Stimulated activated CD8-positive, alpha-beta memory T cell treated with anti-CD3 and anti-CD28 coated beads, Interleukin-7, amount 100 ng/mL, for 1 hour (primary cell): ENCODE measurements around the gene RPL18A.

Source experiments
- DNase-seq, 2 donors: peaks; one replicate each; pipeline ENCODE4 v3.0.0-alpha.2; 2020; ENCODE audit warnings: low read depth in 2 of 2

RPL18A gene

DNA sequence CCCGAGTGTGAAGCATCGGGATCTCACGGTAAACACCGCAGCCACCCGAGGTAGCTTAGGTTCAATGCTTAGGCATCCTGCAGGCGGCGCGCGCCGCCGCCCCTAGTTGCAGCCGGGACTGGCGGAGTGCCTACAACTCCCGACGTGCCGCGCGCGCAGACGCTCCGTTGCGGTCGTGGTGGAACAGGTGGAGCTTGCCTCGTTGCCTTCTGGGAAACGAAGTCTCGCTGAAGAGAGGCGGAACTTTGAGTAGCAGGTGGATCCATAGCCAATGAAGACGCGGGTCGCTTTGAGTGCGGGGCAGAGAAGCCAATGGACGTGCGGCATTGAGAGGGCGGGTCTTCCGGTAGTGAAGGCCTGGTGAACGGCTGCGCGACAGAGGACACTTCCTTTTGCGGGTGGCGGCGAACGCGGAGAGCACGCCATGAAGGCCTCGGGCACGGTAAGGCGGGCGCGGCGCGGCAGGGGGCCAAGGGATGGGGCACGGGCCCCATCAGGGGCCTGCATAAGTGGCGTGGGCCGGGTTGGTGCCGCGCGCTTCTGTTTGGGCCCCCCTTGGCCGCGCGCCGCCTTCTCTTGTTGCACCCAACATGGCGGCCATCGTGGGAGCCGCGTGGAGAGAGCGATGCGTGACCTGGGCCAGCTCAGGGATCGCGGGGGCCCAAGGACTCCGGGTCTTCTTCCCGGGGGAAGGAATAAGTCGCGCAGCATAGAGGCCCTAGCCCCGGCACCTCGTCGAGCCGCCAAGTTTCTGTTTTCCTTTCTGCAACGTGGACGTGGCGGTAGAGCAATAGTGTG is at the start of gene RPL18A:
RPL18A (plus strand) TSS at position 378 of the 798 bp plus-strand sequence; CDS start at position 425, 47 bp downstream.
- DNase-seq = peak; percentile 94 to 98

DNA sequence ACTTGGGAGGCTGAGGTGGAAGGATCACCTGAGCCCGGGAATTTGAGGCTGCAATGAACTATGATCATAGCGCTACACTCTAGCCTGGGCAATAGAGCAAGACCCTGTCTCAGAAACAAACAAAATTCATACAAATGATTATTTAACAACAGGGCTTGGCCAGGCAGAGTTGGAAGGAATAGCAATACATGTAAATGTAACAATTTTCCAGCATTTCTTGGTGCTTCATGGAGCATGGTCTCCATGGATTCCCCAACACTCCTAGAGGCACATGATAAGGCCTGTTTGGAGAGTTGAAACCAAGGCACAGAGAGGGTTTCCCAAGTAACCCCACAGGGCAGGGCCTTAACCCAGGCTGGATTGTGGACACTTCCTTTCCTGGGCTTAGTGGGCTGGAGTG is 48.6 kb upstream of the RPL18A start:
- no peak for DNase-seq

DNA sequence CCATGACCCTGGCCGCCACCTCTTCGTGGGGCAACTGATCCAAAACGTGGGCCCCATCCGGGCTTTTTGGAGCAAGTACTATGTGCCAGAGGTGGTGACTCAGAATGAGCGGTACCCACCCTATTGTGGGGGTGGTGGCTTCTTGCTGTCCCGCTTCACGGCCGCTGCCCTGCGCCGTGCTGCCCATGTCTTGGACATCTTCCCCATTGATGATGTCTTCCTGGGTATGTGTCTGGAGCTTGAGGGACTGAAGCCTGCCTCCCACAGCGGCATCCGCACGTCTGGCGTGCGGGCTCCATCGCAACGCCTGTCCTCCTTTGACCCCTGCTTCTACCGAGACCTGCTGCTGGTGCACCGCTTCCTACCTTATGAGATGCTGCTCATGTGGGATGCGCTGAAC is 48.0 kb upstream of the RPL18A start:
- DNase-seq = no peak

DNA sequence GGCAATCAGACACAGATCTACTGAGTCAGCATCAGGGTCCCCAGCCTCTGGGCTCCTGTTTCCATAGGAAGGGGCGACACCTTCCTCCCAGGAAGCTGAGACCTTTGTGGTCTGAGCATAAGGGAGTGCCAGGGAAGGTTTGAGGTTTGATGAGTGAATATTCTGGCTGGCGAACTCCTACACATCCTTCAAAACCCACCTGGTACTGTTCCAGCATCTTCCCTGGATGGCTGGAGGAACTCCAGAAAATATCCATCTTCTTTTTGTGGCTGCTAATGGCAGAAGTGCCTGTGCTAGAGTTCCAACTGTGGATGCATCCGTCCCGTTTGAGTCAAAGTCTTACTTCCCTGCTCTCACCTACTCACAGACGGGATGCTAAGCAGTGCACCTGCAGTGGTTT is 47.6 kb upstream of the RPL18A start:
- DNase-seq = no peak

DNA sequence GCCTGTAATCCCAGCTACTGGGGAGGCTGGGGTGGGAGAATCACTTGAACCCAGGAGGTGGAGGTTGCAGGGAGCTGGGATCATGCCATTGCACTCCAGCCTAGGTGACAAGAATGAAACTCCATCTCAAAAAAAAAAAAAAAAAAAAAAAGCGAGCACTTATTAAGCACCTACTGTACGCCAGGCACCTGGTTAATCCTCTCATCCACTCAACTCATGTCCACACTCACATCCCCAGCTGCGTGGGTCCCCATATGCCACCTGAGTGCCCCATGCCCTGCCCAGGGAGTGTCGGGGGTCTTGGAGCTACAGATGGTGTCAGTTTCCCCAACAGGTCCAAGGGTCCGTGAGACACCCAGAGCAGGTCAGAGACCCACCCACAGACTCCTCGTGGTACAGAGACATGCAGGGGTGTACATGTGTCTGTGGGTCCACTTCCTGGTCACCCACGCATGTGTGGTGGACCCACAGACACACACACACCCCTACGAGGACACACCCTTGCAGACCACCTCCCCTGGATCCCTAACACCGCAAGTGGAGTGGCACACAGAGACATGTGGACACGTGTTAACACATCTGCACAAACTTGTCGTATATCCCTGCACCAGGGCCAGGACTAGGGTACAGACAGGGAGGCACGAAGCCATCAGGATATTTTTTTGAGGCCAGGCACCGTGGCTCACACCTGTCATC is 41.9 kb upstream of the RPL18A start:
- DNase-seq = no peak

DNA sequence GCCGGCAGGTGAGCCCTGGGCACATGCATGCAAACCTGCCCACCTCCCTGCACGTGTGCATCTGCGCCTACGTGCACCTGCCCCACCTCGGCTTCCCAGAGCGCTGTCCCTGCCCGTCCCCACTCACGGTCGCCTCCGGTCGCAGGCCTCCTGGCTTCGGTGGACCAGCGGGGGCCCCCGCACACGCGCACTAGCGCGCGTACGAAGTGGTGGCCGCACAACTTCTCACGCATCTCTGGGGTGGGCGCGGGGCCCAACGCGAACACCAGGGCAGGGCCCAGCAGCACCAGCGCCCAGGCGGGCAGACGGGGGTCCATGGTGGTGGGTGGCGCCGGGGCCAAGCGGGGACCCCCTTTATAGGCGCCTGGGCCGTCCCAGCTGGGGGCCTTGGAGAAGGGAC is 38.5 kb upstream of the RPL18A start, which contains the start of gene INSL3:
INSL3 (minus strand) TSS at position 330 of the 400 bp plus-strand sequence; CDS start at position 317, 13 bp downstream.
- no peak for DNase-seq

DNA sequence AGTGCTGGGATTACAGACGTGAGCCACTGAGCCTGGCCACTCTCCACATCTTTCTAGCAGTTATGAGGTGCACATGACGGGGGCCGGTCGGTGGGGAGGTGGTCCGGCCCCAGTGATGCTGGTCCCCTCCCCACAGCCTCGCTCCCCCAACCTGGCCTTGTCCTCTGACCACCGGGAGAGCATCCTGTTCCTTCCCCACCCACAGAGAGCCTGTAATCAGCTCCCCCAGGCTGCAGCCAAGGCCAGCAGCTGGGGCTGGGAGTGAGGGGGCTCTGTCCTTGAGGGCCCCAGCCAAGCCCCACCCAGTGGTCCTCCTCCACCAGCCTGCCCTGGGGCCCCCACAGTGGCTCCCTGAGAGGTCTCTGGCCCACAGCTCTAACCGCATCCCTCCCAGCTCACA is 35.4 kb upstream of the RPL18A start:
- DNase-seq = no peak

DNA sequence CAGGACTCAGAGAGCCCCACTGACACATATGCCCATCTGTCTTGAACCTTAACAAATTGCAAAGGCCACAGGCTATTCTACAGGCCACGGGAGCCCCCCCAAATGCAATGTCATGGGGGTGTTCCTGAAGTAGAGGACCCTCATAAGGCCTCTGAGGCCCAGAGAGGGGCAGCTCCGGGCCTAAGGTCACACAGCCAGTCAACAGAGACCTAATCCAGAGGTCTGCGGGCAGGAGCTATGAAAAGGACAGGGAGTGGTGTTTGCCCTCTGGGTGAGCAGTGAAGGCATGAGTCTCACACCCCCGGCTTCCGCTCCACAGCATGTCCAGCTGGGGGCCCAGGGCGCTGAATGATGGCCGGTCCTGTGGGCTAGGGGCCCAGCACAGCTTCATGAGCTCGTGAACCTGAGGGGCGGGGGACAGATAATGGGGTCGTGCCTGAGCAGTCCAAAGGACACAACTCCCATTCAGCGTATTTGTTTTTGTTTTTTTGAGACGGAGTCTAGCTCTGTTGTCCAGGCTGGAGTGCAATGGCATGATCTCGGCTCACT is 33.1 kb upstream of the RPL18A start:
- DNase-seq = no peak

DNA sequence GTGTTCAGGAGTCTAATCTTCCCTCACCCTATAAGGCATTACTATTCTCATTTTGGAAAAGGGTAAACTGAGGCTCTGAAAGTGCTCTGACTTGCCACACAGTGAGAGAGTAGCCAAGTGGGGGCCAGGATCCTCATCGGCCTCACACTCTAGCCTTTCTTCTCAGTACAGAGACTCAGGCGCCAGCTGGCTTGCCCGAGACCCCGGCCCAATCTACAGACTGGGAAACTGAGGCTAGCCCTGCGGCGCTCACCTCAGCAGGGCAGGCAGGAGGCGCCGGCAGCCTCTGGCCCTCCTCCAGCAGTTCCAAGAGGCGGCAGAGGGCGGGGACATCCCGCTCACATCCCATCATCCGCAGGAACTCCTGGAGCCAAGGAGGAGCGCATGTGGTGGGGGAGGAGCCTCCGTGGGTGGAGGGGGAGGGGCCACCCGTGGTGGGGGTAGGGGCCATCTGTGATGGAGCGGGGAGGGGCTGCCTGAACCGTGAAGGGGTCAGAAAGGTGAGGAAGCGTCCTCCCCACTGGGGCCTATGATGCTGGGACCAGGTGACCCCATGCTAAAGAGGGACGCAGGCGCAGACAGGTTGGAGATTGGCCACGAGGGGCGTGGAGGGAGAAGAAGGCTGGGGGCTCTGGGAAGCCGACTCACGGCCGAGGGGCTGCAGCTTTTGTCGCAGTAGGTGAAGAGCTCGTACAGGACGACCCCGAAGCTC is 29.7 kb upstream of the RPL18A start:
- no peak for DNase-seq

DNA sequence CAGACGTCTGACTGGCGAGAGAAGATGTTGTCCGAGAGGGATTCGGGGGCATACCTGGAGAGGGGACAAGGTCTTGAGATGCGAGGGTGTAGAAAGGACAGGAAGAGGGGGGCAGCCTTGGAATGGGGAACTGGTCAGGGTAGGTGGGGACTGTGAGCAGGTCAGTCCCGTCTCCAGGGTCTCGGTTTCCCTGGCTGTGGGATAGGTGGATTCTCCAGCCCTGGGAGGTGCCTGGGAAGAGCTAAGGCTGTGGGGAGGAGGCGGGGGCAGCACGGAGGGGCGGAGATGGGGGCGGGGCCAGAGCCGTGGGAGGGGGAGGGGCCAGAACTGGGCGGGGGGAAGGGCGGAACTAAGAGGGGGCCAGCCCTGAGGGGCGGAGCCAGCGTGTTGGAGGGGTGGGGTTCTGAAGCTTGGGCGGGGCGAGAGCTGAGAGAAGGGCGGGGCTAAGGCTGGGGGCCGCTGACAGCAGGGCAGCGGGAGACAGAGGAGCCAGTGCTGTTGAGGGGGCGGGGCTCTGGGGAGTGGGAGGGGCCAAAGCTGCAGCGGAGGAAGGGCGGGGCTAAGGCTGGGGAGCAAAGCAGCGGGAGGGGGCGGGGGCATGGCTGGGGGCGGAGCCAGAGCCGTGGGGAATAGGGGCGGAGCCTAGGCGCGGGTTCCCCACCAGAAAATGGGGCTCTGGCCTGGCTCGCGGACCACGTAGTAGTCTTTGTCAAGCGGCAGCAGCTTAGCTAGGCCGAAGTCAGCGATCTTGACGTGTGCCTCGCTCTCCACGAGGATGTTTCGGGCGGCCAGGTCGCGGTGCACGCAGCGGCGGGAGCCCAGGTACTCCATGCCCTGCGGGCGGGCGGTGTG is 28.9 kb upstream of the RPL18A start:
- DNase-seq = no peak

DNA sequence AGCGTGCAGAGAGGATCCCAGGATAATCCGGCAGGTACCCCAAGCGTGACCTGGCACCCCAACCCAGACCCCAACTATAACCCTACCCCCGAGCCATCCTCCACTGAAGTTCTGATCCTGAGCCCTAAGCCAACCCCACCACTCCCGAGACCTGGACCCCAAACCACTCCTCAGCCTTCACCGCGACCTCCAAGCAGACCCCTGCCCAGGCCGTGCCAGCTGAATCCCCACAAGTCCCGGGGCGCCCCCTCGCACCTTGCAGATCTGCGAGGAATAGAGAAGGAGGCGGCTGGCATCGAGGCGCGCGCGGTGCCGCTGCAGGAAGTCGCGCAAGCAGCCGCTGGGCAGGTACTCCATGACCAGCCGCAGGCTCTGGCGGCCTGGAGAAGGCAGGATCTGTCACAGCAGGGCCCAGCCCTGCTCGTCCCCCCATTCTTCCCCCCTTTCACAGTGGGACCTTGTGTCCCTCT is 28.3 kb upstream of the RPL18A start:
- DNase-seq = no peak

DNA sequence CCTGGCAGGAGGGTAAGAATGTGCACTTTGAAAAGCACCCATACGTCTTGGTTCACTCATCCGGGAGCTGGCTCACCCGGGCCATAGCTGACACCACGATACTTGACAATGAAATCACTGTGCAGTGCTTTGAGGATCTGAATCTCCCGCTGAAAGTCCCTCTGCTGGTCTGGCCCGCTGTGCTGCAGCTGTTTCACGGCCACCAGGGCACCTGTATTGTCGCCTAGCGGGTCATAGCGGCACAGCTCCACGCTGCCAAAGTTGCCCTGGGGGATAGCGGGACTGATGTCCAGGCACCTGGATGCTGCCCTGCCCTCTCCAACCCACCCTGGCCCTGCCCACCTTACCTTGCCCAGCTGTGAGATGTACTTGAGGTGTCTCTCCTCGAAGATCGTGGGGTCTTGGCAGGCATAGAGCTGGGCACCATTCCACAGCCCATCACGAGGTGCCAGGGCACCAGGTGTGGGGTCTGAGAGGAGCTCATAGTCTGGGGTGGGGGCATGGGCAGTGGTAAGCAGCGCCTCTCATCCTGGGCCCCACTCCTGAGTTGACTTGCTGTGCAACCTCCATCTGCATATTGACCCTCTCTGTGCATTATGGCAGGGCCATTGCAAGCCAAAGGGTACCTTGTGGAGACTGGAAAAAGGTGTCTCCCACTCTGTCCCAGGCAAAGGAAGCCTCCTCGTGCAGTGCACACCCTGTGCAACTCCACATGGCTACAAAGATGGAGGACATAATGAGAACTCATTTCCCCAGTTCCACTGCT is 27.1 kb upstream of the RPL18A start:
- DNase-seq = no peak

DNA sequence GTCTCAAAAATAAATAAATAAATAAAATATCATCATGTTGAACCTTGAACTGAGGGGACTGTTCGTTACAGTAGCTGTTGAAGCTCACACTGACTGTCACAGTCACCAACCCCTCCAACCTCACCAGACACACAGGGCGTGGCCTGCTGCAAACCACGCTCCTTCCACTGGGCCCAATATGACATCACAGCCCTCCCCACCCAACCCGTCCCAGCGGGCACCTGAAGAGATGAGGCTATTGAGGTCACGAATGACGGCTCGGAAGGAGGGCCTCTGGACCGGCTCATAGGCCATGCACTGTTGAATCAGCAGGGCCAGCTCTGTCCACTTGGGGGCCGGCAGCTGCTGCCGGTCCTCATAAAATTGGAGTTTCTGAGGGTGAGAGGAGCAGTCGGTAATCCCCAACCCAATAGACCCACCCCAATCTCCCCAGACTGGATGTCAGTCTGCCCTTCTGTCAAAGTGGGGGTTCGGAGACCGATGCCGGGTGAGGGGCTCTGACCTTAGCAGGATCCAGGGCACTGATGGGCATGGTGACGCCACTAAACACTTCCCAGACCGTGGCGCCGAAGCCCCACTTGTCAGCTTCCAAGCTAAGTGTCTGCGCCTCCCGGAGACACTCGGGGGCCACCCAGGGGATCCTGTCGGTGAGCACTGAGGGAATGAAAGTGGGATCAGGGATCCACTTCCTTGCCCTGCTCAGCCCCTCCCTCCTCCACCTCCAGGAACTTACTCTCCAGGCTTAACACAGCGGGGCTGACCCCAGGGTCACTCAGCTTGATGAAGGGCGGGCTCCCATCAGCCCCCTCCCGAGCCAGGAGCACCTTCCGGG is 25.1 kb upstream of the RPL18A start:
- no peak for DNase-seq

DNA sequence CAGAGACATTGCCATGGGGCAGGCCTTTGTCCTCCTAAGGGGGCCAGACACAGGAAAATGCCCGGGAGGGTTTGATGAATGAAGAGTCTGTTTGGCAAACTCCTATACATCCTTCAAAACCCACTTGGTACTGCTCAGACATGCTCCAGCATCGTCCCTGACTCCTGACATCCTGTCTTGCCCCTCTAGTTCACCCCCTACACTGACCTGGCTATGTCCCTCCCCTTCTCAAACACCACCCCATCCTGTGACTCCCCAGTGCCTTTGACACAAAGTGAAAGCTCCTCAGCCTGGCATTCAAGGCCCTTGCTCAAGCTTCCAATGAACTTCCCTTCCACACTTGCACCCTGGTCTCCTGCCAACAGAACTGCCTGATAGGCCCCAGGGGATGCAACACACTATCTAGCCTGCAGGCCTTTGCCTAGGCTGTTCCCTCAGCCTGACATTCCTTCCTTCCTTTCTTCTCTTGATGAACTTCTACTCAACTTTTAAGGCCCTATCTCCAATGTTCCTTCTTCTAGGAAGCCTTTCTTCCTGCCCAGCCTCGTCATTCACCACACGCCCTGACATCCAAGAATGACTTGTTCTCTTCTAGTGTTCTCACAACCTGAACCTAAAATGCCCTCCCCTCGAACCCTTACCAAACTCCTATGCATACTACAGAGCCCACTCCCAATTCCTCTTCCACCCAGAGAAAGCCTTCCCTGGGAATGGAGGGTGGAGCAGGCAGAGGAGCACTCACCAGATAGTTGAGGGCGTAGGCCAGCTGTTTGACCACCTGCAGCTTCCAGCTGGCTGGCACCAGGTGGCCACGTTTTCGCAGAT is 24.3 kb upstream of the RPL18A start:
- no peak for DNase-seq

DNA sequence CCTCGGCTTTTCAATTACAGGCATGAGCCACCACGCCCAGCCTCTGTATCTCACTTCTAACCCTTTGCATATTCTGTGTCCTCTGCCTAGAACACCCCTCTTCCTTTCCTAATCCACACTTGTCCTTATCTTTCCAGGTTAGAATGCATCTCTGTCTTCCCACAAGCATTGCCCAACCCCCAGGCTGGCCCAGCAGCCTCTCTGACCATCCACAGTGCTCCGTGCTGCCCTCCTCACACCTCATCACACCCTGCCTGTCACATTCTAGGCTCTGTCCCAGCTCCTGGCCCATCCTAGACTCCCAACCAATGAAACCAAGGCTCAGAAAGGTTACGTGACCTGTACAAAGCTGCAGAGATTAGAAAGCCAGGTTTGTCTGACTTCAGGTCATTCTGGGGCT is 23.2 kb upstream of the RPL18A start:
- DNase-seq = no peak

DNA sequence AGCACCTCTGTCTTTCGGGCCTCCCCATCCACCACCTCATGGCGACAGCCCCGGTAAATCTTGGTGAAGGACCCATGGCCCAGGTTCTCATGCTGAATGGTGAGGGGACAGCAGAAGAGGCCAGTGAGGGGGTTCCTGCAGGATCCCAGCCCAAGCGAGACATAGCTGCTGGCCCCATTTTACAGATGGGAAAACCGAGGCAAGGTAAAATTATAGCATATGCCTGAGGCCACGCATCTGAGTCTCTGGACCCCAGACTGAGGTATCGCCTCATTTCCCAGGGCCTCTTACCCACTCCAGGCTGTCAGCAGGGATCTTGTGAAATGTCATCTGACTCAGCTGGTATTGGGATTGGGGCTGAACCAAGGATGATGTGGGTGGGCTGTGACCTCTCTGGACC is 21.7 kb upstream of the RPL18A start:
- no peak for DNase-seq

DNA sequence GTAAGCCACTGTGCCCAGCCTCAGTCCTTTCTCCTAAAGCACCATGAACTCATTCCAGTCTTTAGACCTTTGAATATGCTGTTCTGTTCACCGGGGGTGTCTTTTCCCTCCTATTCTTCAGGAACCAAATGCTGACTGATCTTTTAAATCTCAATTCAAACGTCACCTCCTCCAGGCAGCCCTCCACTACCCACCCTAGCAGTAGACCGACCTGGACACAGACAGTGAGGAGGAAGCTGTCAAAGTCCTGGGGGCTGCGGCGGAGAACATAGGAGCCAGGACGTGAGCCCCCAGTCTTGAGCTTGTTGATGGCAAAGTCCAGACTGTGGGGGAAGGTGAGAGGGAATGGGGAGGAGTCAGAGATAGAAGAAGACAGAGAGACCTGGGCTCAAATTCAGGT is 19.7 kb upstream of the RPL18A start:
- DNase-seq = no peak

DNA sequence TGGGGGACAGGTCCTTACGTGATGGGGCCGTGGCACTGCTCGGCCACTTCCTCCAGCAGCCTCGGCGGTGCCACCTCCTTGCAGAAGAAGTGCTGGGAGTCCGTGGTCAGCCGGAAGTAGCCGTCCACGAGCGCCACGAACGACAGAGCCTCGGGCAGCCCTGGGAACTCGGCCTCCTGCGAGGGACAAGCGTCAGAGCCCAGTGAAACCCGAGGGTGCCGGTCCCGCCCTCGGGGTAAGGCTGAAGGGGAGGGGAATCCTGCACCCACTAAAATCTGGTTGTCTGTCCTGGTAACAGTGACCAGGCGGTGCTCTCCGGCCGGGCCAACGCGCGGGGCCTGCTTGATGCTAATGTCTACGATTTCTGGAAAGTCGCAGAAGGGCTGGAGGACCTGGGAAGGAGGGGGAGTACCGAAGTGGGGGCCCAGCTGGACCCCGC is 18.3 kb upstream of the RPL18A start:
- DNase-seq = no peak
